Activated naive CD8-positive, alpha-beta T cell treated with anti-CD3 and anti-CD28 coated beads, Interleukin-2, amount 10 ng/mL, durations not matched to agents 7 days and 5 days (primary cell): ENCODE results near the gene SYNPR. TPM values are rescaled to one million over a fixed set of nuclear protein-coding genes. Genes with fewer than 3 reads are reported as not detected.

Experiments used
- ATAC-seq: fragments of 150-1000 bp; cut with Tn5 transposase; one replicate; pipeline ENCODE4 v1.10.0; 2021; ENCODE audit warnings: low read depth, moderate library complexity
- POLR2A ChIA-PET: fragments of 350-600 bp; sonication (Branson Sonifier 250); formaldehyde crosslinking; loops from one replicate; lab custom pipeline; 2021; ENCODE audit warnings: antibody characterized with exemption; lab: Charles Lee
- DNase-seq: peaks from one replicate; pipeline ENCODE4 v3.0.0; 2021
- H3K27ac Mint-ChIP-seq: one replicate; pipeline ENCODE4 v1.8.0; 2022; ENCODE audit warnings: mild to moderate bottlenecking, mixed read lengths
- H3K27me3 Mint-ChIP-seq: one replicate; pipeline ENCODE4 v1.8.0; 2022; ENCODE audit warnings: mild to moderate bottlenecking, moderate library complexity, mixed read lengths
- H3K36me3 Mint-ChIP-seq: one replicate; pipeline ENCODE4 v1.8.0; 2021; ENCODE audit warnings: mild to moderate bottlenecking, mixed read lengths
- H3K4me1 Mint-ChIP-seq: one replicate; pipeline ENCODE4 v1.8.0; 2021; ENCODE audit warnings: mixed read lengths
- H3K4me3 Mint-ChIP-seq: one replicate; pipeline ENCODE4 v1.8.0; 2022; ENCODE audit warnings: mild to moderate bottlenecking, moderate library complexity, mixed read lengths
- H3K9me3 Mint-ChIP-seq: one replicate; pipeline ENCODE4 v1.8.0; 2021; ENCODE audit warnings: mixed read lengths
- total RNA-seq, 2 experiments: library from RNA; stranded (reverse); gene quantifications; one replicate each; pipeline ENCODE4 v1.2.3, GENCODE V29; 2021

The SYNPR gene
- total RNA-seq, 2 experiments from 2014 or later = not detected

- ATAC-seq = no peak
These were observed 378.7 kb downstream of the SYNPR start for GRCh38 chr3:63656786-63657185.

GRCh38 chr3:63661242-63661641, 383.1 kb downstream of the SYNPR start:
- H3K27me3 Mint-ChIP-seq = peaks cover 3% of the 10 kb centered on the region
- no peak overlapping the region for H3K27ac Mint-ChIP-seq
- H3K4me1 Mint-ChIP-seq = no peaks in the 10 kb centered on the region
- POLR2A ChIA-PET = no interaction called here
- no peak for DNase-seq
- no peak for ATAC-seq
- no peaks in the 10 kb centered on the region for H3K9me3 Mint-ChIP-seq
- no peak overlapping the region for H3K4me3 Mint-ChIP-seq
- H3K36me3 Mint-ChIP-seq = no peaks in the 10 kb centered on the region

More at GRCh38 chr3:63656786-63657185, 378.7 kb downstream of the SYNPR start:
- no peaks in the 10 kb centered on the region for H3K4me1 Mint-ChIP-seq
- H3K27ac Mint-ChIP-seq = no peak overlapping the region
- H3K4me3 Mint-ChIP-seq = no peak overlapping the region
- POLR2A ChIA-PET = no interaction called here
- DNase-seq = no peak
- H3K9me3 Mint-ChIP-seq = no peaks in the 10 kb centered on the region
- peaks cover 3% of the 10 kb centered on the region for H3K27me3 Mint-ChIP-seq
- H3K36me3 Mint-ChIP-seq = no peaks in the 10 kb centered on the region

- DNase-seq (no peak), ATAC-seq (no peak)
- Mint-ChIP-seq H3K27ac (no peak overlapping the region), H3K36me3 (no peaks in the 10 kb centered on the region), H3K9me3 (no peaks in the 10 kb centered on the region), H3K4me1 (no peaks in the 10 kb centered on the region), H3K4me3 (no peak overlapping the region), H3K27me3 (peaks cover 3% of the 10 kb centered on the region)
- POLR2A ChIA-PET = no interaction called here
These were observed 383.9 kb downstream of the SYNPR start for GRCh38 chr3:63662011-63662410.

GRCh38 chr3:63662500-63662899, 384.4 kb downstream of the SYNPR start:
- no peaks in the 10 kb centered on the region for H3K36me3 Mint-ChIP-seq
- ATAC-seq = no peak
- peaks cover 3% of the 10 kb centered on the region for H3K27me3 Mint-ChIP-seq

More at GRCh38 chr3:63662500-63662899, 384.4 kb downstream of the SYNPR start:
- Mint-ChIP-seq H3K9me3 (no peaks in the 10 kb centered on the region), H3K4me1 (no peaks in the 10 kb centered on the region), H3K27ac (no peak overlapping the region), H3K4me3 (no peak overlapping the region)
- POLR2A ChIA-PET = no interaction called here
- DNase-seq = no peak
